HepG2 (cell line): ENCODE results near the gene ALOXE3. TPM values are rescaled to one million over a fixed set of nuclear protein-coding genes. Genes with fewer than 3 reads are reported as not detected.

Source experiments
- KDM5B ChIP-seq: sonication (generic); formaldehyde crosslinking; IDR thresholded peaks from 2 replicates; pipeline ENCODE4 v1.4.0; 2020; ENCODE audit warnings: missing genetic modification reagents, mild to moderate bottlenecking, borderline replicate concordance
- MAZ ChIP-seq, 2 experiments: sonication (generic) in 1 of 2; formaldehyde crosslinking in 1 of 2; IDR thresholded peaks; 2 replicates each; pipeline versions ENCODE4 v1.5.0 to v1.6.1; 2012 to 2020; ENCODE audit warnings: low read depth in 2 of 2, mild to moderate bottlenecking in 2 of 2, borderline replicate concordance in 1 of 2, improper control_type of control experiment in 1 of 2, low read length in 1 of 2, missing genetic modification reagents in 1 of 2, moderate library complexity in 1 of 2
- PPARG ChIP-seq: conservative IDR thresholded peaks from 2 replicates; pipeline ENCODE4 v1.6.1; 2016; ENCODE audit warnings: missing biosample characterization, missing genetic modification reagents
- RNF219 ChIP-seq: sonication (generic); formaldehyde crosslinking; IDR thresholded peaks from 2 replicates; pipeline ENCODE4 v1.5.0; 2020; ENCODE audit warnings: mild to moderate bottlenecking, missing genetic modification reagents
- SAP130 ChIP-seq: IDR thresholded peaks from 2 replicates; pipeline ENCODE4 v1.6.1; 2016; ENCODE audit warnings: low read depth
- TEAD3 ChIP-seq: optimal IDR thresholded peaks from 2 replicates; pipeline ENCODE3; 2016; ENCODE audit warnings: borderline replicate concordance
- ZBTB34 ChIP-seq: sonication (generic); formaldehyde crosslinking; IDR thresholded peaks from 2 replicates; pipeline ENCODE4 v1.8.0; 2022; ENCODE audit warnings: mild to moderate bottlenecking, missing genetic modification reagents
- ZNF232 ChIP-seq: sonication (generic); formaldehyde crosslinking; IDR thresholded peaks from 2 replicates; pipeline ENCODE4 v1.4.0; 2020; ENCODE audit warnings: missing genetic modification reagents, borderline replicate concordance
- ZNF331 ChIP-seq: sonication (generic); formaldehyde crosslinking; IDR thresholded peaks from 2 replicates; pipeline ENCODE4 v1.4.0; 2020; ENCODE audit warnings: missing genetic modification reagents
- ZNF34 ChIP-seq: sonication (generic); formaldehyde crosslinking; IDR thresholded peaks from 2 replicates; pipeline ENCODE4 v1.4.0; 2020; ENCODE audit warnings: mild to moderate bottlenecking, missing genetic modification reagents, borderline replicate concordance
- polyA plus RNA-seq, 8 experiments: library from polyadenylated mRNA; depleted of rRNA in 3 of 8; stranded (reverse) in 7 of 8; unstranded in 1 of 8; fragments of >200 nt; fragmentation: Illumina TruSeq in 4 of 8; extraction: Trizol in 4 of 8; gene quantifications; 2 replicates each; pipeline versions ENCODE4 v1.2.1 to v1.2.3, GENCODE V29; 2011 to 2016; ENCODE audit warnings: low read depth in 4 of 8, missing spikeins in 1 of 8, mixed read lengths in 1 of 8; ENCODE audit not compliant: insufficient read depth in 1 of 8
- total RNA-seq, 5 experiments: library from RNA; depleted of rRNA; stranded (reverse); fragments of >200 nt; fragmentation: Illumina TruSeq; extraction: Trizol; gene quantifications; 2 replicates each; pipeline ENCODE4 v1.2.3, GENCODE V29; 2016; ENCODE audit warnings: low read depth in 1 of 5
- TF ChIP-seq, protein P1 (sequence below): IDR thresholded peaks from 2 replicates; pipeline ENCODE4 v1.6.1; 2016; ENCODE audit warnings: low read depth, borderline replicate concordance
- TF ChIP-seq, protein P2 (sequence below): IDR thresholded peaks from 2 replicates; pipeline ENCODE4 v1.6.1; 2016; ENCODE audit warnings: missing genetic modification reagents, missing compliant biosample characterization
- TF ChIP-seq, protein P3 (sequence below): sonication (generic); formaldehyde crosslinking; IDR thresholded peaks from 2 replicates; pipeline ENCODE4 v1.4.0; 2020; ENCODE audit warnings: mild to moderate bottlenecking, missing genetic modification reagents
- TF ChIP-seq, protein P4 (sequence below): sonication (generic); formaldehyde crosslinking; IDR thresholded peaks from 2 replicates; pipeline ENCODE4 v1.4.0; 2020; ENCODE audit warnings: missing genetic modification reagents
- TF ChIP-seq, protein P5 (sequence below): fragments of 450-650 bp; IDR thresholded peaks from 2 replicates; pipeline ENCODE4 v1.6.1; 2016

ALOXE3 gene
- total and polyA plus RNA-seq, 2 of the 13 experiments (the other 11 are each of a cell fraction or from before 2014, with no cell fraction given), result 0.07 TPM; not detected in 1

DNA sequence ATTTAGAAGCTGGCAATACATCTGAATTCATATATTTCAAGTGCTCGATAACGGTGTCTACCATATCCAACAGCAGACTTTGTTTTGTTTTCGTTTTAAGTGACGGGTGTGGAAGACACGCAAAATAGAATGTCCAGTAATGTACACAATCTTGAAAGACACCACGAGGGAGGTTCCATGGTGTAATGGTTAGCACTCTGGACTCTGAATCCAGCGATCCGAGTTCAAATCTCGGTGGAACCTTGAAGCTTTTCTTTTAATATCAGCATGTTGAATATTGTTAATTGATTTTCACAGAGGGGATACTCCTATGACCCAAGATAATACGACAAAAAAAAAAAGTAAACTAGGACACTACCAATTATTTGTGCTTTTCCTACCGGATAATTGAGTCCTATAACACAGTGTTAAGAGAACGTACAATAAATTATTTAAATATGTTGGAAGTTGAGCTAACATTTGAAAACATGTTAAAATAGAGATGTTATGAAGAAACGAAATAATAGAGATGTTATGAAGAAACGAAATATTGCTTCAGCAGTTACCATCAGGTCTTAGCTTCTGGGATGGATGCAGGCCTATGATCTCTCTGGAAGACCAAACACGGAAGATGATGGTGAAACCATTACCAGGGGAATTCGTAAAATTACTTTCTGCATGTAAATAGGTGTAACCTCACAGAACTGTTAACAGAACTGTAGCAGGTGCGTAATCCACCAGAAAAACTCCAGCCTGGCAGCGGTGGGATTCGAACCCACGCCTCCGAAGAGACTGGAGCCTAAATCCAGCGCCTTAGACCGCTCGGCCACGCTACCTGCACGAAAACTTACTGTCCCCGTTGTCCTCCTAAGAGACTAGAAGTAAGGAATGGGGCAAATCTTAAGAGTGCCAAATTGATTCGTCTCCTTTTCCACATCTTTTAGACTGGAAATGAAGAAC, 1.5 kb upstream of the ALOXE3 start (continued):
- TF ChIP-seq RNF219 (CRISPR knock-in tag) (0 out of 2 replicates have a peak, but pooled peaks have one; percentile 28), SAP130 (CRISPR knock-in tag) (peak; percentile 71; the same call in 1 of the 2 replicates), ZNF34 (CRISPR knock-in tag) (peak; percentile 84; the same call in 1 of the 2 replicates), KDM5B (CRISPR knock-in tag) (no peak), ZNF232 (CRISPR knock-in tag) (peak; percentile 43; the same call in 1 of the 2 replicates), ZNF331 (CRISPR knock-in tag) (peak; percentile 86), TEAD3 (CRISPR knock-in tag) (peak; percentile 73), PPARG (CRISPR knock-in tag) (peak; percentile 40; the same call in 1 of the 2 replicates), MAZ (IDR thresholded peaks at IDR 0.05; ENCODE audit: borderline replicate concordance, low read depth, low read length) (no peak), MAZ (CRISPR knock-in tag; IDR thresholded peaks at IDR 0.05; ENCODE audit: low read depth) (peak; percentile 61; the same call in 1 of the 2 replicates), ZBTB34 (CRISPR knock-in tag) (0 out of 2 replicates have a peak, but pooled peaks have one; percentile 16)
- TF ChIP-seq, protein P1, sequence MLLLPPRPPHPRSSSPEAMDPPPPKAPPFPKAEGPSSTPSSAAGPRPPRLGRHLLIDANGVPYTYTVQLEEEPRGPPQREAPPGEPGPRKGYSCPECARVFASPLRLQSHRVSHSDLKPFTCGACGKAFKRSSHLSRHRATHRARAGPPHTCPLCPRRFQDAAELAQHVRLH, result peak; percentile 51; the same call in 1 of the 2 replicates
- TF ChIP-seq, protein P2, sequence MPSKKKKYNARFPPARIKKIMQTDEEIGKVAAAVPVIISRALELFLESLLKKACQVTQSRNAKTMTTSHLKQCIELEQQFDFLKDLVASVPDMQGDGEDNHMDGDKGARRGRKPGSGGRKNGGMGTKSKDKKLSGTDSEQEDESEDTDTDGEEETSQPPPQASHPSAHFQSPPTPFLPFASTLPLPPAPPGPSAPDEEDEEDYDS (CRISPR knock-in tag), result peak; percentile 83
- TF ChIP-seq, protein P3, sequence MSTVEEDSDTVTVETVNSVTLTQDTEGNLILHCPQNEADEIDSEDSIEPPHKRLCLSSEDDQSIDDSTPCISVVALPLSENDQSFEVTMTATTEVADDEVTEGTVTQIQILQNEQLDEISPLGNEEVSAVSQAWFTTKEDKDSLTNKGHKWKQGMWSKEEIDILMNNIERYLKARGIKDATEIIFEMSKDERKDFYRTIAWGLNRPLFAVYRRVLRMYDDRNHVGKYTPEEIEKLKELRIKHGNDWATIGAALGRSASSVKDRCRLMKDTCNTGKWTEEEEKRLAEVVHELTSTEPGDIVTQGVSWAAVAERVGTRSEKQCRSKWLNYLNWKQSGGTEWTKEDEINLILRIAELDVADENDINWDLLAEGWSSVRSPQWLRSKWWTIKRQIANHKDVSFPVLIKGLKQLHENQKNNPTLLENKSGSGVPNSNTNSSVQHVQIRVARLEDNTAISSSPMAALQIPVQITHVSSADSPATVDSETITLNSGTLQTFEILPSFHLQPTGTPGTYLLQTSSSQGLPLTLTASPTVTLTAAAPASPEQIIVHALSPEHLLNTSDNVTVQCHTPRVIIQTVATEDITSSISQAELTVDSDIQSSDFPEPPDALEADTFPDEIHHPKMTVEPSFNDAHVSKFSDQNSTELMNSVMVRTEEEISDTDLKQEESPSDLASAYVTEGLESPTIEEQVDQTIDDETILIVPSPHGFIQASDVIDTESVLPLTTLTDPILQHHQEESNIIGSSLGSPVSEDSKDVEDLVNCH, result no peak
- TF ChIP-seq, protein P4, sequence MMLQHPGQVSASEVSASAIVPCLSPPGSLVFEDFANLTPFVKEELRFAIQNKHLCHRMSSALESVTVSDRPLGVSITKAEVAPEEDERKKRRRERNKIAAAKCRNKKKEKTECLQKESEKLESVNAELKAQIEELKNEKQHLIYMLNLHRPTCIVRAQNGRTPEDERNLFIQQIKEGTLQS (CRISPR knock-in tag), result peak; percentile 21; the same call in 1 of the 2 replicates
- TF ChIP-seq, protein P5, sequence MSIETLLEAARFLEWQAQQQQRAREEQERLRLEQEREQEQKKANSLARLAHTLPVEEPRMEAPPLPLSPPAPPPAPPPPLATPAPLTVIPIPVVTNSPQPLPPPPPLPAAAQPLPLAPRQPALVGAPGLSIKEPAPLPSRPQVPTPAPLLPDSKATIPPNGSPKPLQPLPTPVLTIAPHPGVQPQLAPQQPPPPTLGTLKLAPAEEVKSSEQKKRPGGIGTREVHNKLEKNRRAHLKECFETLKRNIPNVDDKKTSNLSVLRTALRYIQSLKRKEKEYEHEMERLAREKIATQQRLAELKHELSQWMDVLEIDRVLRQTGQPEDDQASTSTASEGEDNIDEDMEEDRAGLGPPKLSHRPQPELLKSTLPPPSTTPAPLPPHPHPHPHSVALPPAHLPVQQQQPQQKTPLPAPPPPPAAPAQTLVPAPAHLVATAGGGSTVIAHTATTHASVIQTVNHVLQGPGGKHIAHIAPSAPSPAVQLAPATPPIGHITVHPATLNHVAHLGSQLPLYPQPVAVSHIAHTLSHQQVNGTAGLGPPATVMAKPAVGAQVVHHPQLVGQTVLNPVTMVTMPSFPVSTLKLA, result 0 out of 2 replicates have a peak, but pooled peaks have one; percentile 18
